GM12801 (cell line): ENCODE results near the gene MAD2L1.

Experiments used
- CTCF ChIP-seq: IDR thresholded peaks from one replicate; pipeline ENCODE4 v1.5.1; 2011; ENCODE audit warnings: control low read depth; ENCODE audit not compliant: insufficient read length; ENCODE audit errors: extremely low read depth

The MAD2L1 gene

GRCh38 chr4:120084327-120084726 is 17.7 kb upstream of the MAD2L1 start:
- TF ChIP-seq CTCF: no peak

- no peak for TF ChIP-seq CTCF
Observed at GRCh38 chr4:120083152-120083551, 16.5 kb upstream of the MAD2L1 start.

DNA sequence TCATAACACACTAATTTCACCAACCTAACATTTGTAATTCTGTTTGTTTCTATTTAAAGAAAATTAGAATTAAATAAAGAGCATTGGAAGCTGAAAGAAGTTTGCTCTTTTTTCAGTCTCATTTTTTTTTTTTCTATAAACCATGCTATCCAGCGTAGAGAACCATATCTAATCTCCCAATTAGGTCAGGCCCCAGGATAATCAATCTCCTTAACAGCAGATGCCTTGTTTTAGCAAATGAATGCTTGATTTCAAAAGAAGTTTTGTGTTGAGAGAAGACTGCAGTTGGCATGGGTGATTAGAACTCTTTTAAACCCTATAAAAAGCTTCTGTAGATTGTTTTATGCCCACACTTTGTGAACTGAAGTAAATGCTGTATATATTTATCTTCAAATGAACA is 15.6 kb upstream of the MAD2L1 start:
- no peak for TF ChIP-seq CTCF

- TF ChIP-seq CTCF: no peak
Observed at GRCh38 chr4:120081726-120082125, 15.1 kb upstream of the MAD2L1 start.

DNA sequence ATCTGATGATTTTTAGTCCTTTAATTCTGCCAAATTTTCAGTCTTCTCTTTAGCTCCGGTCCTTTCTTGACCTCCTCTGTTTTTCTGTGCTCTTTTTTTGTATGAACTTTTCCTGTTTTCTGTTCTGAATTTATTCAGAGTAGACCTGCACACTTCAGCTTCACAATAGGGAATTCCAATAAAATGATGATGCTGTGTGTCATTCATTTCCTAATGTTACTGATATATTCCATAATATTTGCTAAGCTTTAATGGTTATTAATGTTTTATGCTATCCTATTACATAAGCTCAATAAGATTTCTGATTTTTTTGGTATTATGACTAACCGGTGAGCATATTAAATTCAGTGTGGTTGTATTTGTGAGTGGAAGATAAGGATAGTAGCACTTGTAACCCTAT is 13.9 kb upstream of the MAD2L1 start:
- TF ChIP-seq CTCF: no peak

DNA sequence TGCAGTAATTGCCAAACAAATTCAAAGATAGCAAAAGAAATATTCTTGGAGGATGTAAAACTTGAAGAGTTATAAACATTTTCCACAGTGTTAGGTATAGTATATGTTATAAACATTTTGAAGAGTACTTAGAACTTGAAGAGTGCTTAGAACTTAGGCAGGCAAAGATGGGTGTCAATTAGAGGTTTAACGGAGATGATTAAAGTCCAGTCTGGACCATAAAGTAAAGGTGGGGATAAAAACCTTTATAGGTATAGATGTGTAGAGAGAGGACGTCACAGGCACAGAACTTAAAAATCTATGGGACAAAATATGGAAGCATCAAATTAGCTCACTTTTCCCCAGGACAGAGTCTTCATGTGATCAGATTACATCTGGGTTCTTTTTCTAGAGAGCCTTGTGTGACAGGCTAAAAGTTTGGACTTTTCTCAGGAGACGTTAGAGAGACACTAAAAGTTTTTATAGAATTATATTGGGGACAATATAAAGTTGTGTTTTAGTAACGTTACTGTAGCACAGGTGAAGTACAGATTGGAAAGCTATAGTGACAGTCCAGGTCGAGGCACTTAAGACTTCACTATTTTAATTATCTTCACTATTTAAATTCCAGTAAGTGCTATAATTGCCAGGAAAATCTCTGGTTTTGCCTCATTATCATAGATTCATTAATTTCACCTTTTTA is 13.3 kb upstream of the MAD2L1 start:
- TF ChIP-seq CTCF: no peak

DNA sequence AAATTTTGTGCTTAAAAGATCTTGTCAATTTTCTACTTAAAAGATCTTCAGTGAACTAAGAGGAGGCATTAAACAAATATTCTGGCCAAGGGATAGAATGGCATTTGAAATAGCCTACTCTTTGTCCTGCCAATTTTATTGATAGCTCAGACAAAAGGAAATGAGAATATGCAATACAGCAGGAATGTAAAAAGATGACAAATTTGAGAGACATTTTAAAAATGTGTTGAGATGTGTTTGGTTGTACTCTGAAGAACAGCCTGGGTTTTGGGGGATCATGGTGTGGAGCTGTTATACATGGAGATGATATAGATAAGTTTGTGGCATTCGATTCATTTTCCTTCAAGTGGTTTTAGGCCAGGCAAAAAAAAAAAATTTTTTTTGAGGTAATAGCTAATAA is 11.6 kb upstream of the MAD2L1 start:
- no peak for TF ChIP-seq CTCF
